C4-2B (cell line): ENCODE results near the gene ULK3.

Experiments used
- H3K27ac ChIP-seq: fragments of 450-650 bp; 2 replicates; pipeline ENCODE4 v1.5.1; 2017
- CTCF ChIP-seq: fragments of 450-650 bp; conservative IDR thresholded peaks from 2 replicates; pipeline ENCODE4 v1.5.1; 2017; ENCODE audit warnings: mild to moderate bottlenecking
- ZFX ChIP-seq: fragments of 450-650 bp; IDR thresholded peaks from 2 replicates; pipeline ENCODE4 v1.6.1; 2017

ULK3 gene

GRCh38 chr15:74873036-74873755, 30.2 kb upstream of the ULK3 start, which contains the start of gene SCAMP2:
Gene SCAMP2, minus strand, starts transcription at chr15:74873365. Its CDS starts 110 bp downstream, at chr15:74873255.
- H3K27ac ChIP-seq = peak within 1 kb of the TSS; percentile 69
- TF ChIP-seq ZFX = peak; percentile 86; the same call in 1 of the 2 replicates
- TF ChIP-seq CTCF = no peak

GRCh38 chr15:74872702-74873035, 29.7 kb upstream of the ULK3 start:
- TF ChIP-seq CTCF (no peak), ZFX (no peak)
- peak overlapping the region; percentile 69 for H3K27ac ChIP-seq

- TF ChIP-seq CTCF (no peak), ZFX (no peak)
- no peak overlapping the region for H3K27ac ChIP-seq
These were observed 27.7 kb upstream of the ULK3 start for GRCh38 chr15:74870436-74871215.

- H3K27ac ChIP-seq = no peak overlapping the region
- TF ChIP-seq CTCF (no peak), ZFX (no peak)
These were observed 26.9 kb upstream of the ULK3 start for GRCh38 chr15:74869726-74870407.

- TF ChIP-seq ZFX = no peak
- no peak for TF ChIP-seq CTCF
- no peak overlapping the region for H3K27ac ChIP-seq
These were observed 26.4 kb upstream of the ULK3 start for GRCh38 chr15:74869372-74869725.

- TF ChIP-seq ZFX = no peak
- TF ChIP-seq CTCF = no peak
- H3K27ac ChIP-seq = 0 out of 2 replicates have a peak overlapping the region, but pooled peaks have one; percentile 5
These were observed 25.1 kb upstream of the ULK3 start for GRCh38 chr15:74868059-74868458.
